Osteocyte (in vitro differentiated cells): Measurements from ENCODE around the gene CMBL. TPM values are rescaled to one million over a fixed set of nuclear protein-coding genes. Genes with fewer than 3 reads are reported as not detected.

Source experiments
- DNase-seq: peaks from one replicate; pipeline ENCODE4 v3.0.0; 2021; ENCODE audit warnings: mixed read lengths; ENCODE audit not compliant: unreplicated experiment; ENCODE audit errors: extremely low spot score
- H3K27ac Mint-ChIP-seq: one replicate; pipeline ENCODE4 v1.8.0; 2021; ENCODE audit warnings: mild to moderate bottlenecking, mixed read lengths; ENCODE audit not compliant: unreplicated experiment
- H3K27me3 Mint-ChIP-seq: one replicate; pipeline ENCODE4 v1.8.0; 2021; ENCODE audit warnings: mixed read lengths; ENCODE audit not compliant: unreplicated experiment
- H3K36me3 Mint-ChIP-seq: one replicate; pipeline ENCODE4 v1.8.0; 2021; ENCODE audit warnings: mixed read lengths; ENCODE audit not compliant: unreplicated experiment
- H3K4me1 Mint-ChIP-seq: one replicate; pipeline ENCODE4 v1.8.0; 2021; ENCODE audit warnings: mixed read lengths; ENCODE audit not compliant: unreplicated experiment
- H3K4me3 Mint-ChIP-seq: one replicate; pipeline ENCODE4 v1.8.0; 2021; ENCODE audit warnings: mild to moderate bottlenecking, moderate library complexity, mixed read lengths; ENCODE audit not compliant: unreplicated experiment
- H3K9me3 Mint-ChIP-seq: one replicate; pipeline ENCODE4 v1.8.0; 2021; ENCODE audit warnings: mixed read lengths; ENCODE audit not compliant: unreplicated experiment
- CTCF ChIP-seq: fragments of 200-600 bp; sonication (generic); IDR thresholded peaks from 2 replicates; pipeline ENCODE4 v1.5.0; 2021; ENCODE audit warnings: antibody characterized with exemption, mild to moderate bottlenecking, moderate library complexity
- total RNA-seq: library from RNA; stranded (reverse); gene quantifications from 2 replicates; pipeline ENCODE4 v1.2.1, GENCODE V29; 2021

The CMBL gene
- total RNA-seq, 1 donor from 2014 or later = 23.3 TPM

- no peaks in the 10 kb centered on the region for H3K9me3 Mint-ChIP-seq
- DNase-seq = no peak
- H3K36me3 Mint-ChIP-seq = peaks cover 6% of the 10 kb centered on the region
- H3K4me3 Mint-ChIP-seq = peak overlapping the region; percentile 80
- TF ChIP-seq CTCF = no peak
- no peaks in the 10 kb centered on the region for H3K27me3 Mint-ChIP-seq
- no peak overlapping the region for H3K27ac Mint-ChIP-seq
- H3K4me1 Mint-ChIP-seq = peaks cover 63% of the 10 kb centered on the region
Measured at GRCh38 chr5:10306114-10306513, 1.6 kb downstream of the CMBL start.

GRCh38 chr5:10304932-10305331 is 2.8 kb downstream of the CMBL start:
- no peak for TF ChIP-seq CTCF
- DNase-seq = no peak
- Mint-ChIP-seq H3K27me3 (no peaks in the 10 kb centered on the region), H3K27ac (no peak overlapping the region), H3K36me3 (peaks cover 8% of the 10 kb centered on the region), H3K9me3 (no peaks in the 10 kb centered on the region), H3K4me3 (no peak overlapping the region), H3K4me1 (peaks cover 51% of the 10 kb centered on the region)

- Mint-ChIP-seq H3K27ac (no peak overlapping the region), H3K36me3 (peaks cover 13% of the 10 kb centered on the region), H3K4me3 (no peak overlapping the region), H3K27me3 (no peaks in the 10 kb centered on the region), H3K4me1 (peaks cover 40% of the 10 kb centered on the region), H3K9me3 (no peaks in the 10 kb centered on the region)
- no peak for TF ChIP-seq CTCF
- DNase-seq = no peak
Measured at GRCh38 chr5:10303699-10304170, 4.0 kb downstream of the CMBL start.

- Mint-ChIP-seq H3K27ac (no peak overlapping the region), H3K4me1 (peaks cover 36% of the 10 kb centered on the region), H3K27me3 (no peaks in the 10 kb centered on the region)
Measured at GRCh38 chr5:10303201-10303600, 4.5 kb downstream of the CMBL start.

More at GRCh38 chr5:10303201-10303600, 4.5 kb downstream of the CMBL start:
- Mint-ChIP-seq H3K4me3 (no peak overlapping the region), H3K36me3 (peaks cover 13% of the 10 kb centered on the region), H3K9me3 (no peaks in the 10 kb centered on the region)
- no peak for DNase-seq
- TF ChIP-seq CTCF = no peak
